CD8-positive, alpha-beta memory T cell (primary cell): ENCODE results near the gene FAM163B. TPM values are rescaled to one million over a fixed set of nuclear protein-coding genes. Genes with fewer than 3 reads are reported as not detected.

Source experiments
- CTCF ChIA-PET: fragments of 350-600 bp; sonication (Branson Sonifier 250); formaldehyde crosslinking; loops from one replicate; lab custom pipeline; 2021; ENCODE audit warnings: antibody characterized with exemption; lab: Charles Lee
- POLR2A ChIA-PET: fragments of 350-600 bp; sonication (Branson Sonifier 250); formaldehyde crosslinking; loops from one replicate; lab custom pipeline; 2021; ENCODE audit warnings: antibody characterized with exemption; lab: Charles Lee
- DNase-seq, 5 donors: peaks; one replicate each; pipeline versions ENCODE4 v3.0.0 to v3.0.0-alpha.2; 2020 to 2022; ENCODE audit warnings: mixed read lengths in 1 of 5
- H3K27ac ChIP-seq: one replicate; pipeline ENCODE4 v1.7.0; 2013; ENCODE audit warnings: low read depth, mild to moderate bottlenecking, low read length, moderate library complexity
- H3K27me3 ChIP-seq: 2 replicates; pipeline ENCODE4 v1.7.0; 2013; ENCODE audit warnings: low read length, mild to moderate bottlenecking; ENCODE audit not compliant: insufficient read depth, poor library complexity, severe bottlenecking
- H3K36me3 ChIP-seq: 2 replicates; pipeline ENCODE4 v1.7.0; 2013; ENCODE audit warnings: mild to moderate bottlenecking, low read length, moderate library complexity; ENCODE audit not compliant: insufficient read depth
- H3K4me1 ChIP-seq: 2 replicates; pipeline ENCODE4 v1.7.0; 2013; ENCODE audit warnings: mild to moderate bottlenecking, low read length, moderate library complexity; ENCODE audit not compliant: insufficient read depth
- H3K4me3 ChIP-seq: 2 replicates; pipeline ENCODE4 v1.7.0; 2013; ENCODE audit warnings: mild to moderate bottlenecking, low read length
- H3K9me3 ChIP-seq: 2 replicates; pipeline ENCODE4 v1.7.0; 2013; ENCODE audit warnings: mild to moderate bottlenecking, low read length
- H3K27ac Mint-ChIP-seq, 8 donors: one replicate each; pipeline ENCODE4 v1.8.0; 2020 to 2021; ENCODE audit warnings: mixed read lengths in 8 of 8, mild to moderate bottlenecking in 6 of 8, inconsistent platforms in 3 of 8, moderate library complexity in 3 of 8
- H3K27me3 Mint-ChIP-seq, 2 donors: one replicate each; pipeline ENCODE4 v1.8.0; 2020 to 2021; ENCODE audit warnings: mixed read lengths in 2 of 2, mild to moderate bottlenecking in 1 of 2, moderate library complexity in 1 of 2
- H3K36me3 Mint-ChIP-seq, 3 donors: one replicate each; pipeline ENCODE4 v1.8.0; 2020 to 2021; ENCODE audit warnings: mixed read lengths in 3 of 3, inconsistent platforms in 1 of 3, mild to moderate bottlenecking in 1 of 3
- H3K4me1 Mint-ChIP-seq, 3 donors: one replicate each; pipeline ENCODE4 v1.8.0; 2020 to 2021; ENCODE audit warnings: mixed read lengths in 3 of 3, inconsistent platforms in 1 of 3, mild to moderate bottlenecking in 1 of 3
- H3K4me3 Mint-ChIP-seq, 7 donors: one replicate each; pipeline ENCODE4 v1.8.0; 2020 to 2021; ENCODE audit warnings: mixed read lengths in 7 of 7, mild to moderate bottlenecking in 6 of 7, moderate library complexity in 4 of 7, inconsistent platforms in 2 of 7
- H3K9me3 Mint-ChIP-seq, 5 donors: one replicate each; pipeline ENCODE4 v1.8.0; 2020 to 2022; ENCODE audit warnings: mixed read lengths in 5 of 5, mild to moderate bottlenecking in 3 of 5, moderate library complexity in 2 of 5, inconsistent platforms in 1 of 5
- polyA plus RNA-seq: library from polyadenylated mRNA; unstranded; fragments of 300-500 nt; fragmentation: Illumina TruSeq; gene quantifications from one replicate; pipeline ENCODE4 v1.2.3, GENCODE V29; 2021
- total RNA-seq, 2 experiments: library from RNA; stranded (reverse); gene quantifications; one replicate each; pipeline ENCODE4 v1.2.3, GENCODE V29; 2021

The FAM163B gene
- total and polyA plus RNA-seq, 3 experiments from 2014 or later, result not detected

DNA sequence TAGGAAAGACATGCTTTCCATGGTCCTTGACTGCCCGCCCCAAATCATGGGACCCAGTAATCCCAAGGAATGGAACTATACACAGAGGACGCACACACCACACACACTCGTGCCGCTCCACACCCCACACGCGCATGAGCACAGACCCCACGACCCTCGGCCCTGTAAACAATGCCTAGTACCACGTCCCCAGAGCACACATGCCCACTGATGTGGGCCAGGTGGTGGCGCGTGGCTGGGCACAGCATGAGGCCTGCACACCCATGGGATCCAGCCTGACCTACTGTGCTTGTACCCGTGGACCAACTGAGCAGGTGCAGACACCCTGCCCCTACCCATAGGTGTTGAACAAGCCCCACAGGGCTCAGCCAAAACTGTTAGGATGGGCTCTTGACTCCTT is 27.7 kb upstream of the FAM163B start:
- ChIA-PET POLR2A (no interaction called here), CTCF (no interaction called here)
- Mint-ChIP-seq H3K9me3 (no peaks in the 10 kb centered on the region), H3K36me3 (no peaks in the 10 kb centered on the region), H3K4me3 (no peak overlapping the region), H3K27me3 (peaks cover 4 to 8% of the 10 kb centered on the region in 2 donors), H3K27ac (peak overlapping the region in 1 of 8 donors; percentile 55), H3K4me1 (no peaks in the 10 kb centered on the region)
- Histone ChIP-seq H3K36me3 (no peaks in the 10 kb centered on the region), H3K27me3 (no peaks in the 10 kb centered on the region), H3K4me3 (no peak overlapping the region), H3K4me1 (no peaks in the 10 kb centered on the region), H3K9me3 (no peaks in the 10 kb centered on the region), H3K27ac (no peak overlapping the region)
- no peak for DNase-seq

DNA sequence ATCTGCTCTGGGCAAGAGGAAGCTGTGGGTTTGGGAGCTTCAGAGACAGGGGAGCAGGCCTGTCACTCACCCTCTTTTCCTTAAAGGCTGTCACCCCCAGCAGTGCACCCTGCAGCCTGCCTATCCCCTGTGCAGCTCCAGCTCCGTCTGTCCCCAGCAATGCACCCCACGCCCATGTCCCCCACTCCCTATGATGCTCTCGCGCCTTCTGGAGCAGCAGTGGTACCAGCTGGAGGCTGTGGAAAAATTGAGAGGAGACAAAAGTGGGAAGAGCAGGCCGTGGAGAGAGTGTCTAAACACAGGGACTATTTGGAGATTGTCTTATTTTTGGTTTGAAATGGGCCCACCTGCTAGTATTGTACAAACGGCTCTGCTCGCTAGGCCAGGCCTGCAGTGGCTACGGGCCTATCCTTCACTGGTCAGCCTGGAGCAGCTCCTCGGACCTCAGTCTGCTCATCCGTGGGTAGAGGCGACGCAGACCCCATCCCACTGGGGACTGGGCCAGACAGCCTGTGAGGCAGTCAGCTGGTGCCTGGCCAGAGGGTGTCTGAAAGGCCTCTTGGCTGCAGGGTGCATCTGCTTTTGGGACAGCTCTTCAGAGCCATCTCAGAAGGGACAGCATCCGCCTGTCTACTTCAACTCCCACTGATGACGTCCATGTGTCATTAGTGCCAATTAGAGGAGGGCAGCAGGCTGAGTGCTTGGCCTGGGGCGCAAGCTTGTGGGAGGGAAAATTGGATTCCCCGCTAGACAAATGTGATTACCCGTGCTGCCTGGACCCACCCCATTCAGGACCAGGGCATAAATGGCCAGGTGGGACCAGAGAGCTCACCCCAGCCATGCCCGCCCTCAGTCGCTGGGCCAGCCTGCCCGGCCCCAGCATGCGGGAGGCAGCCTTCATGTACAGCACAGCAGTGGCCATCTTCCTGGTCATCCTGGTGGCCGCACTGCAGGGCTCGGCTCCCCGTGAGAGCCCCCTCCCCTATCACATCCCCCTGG is 26.6 kb upstream of the FAM163B start, which contains the start of gene DBH:
TSS of gene DBH (plus strand) at position 831 of the 999 bp plus-strand sequence. CDS start at position 840, 9 bp downstream.
- Histone ChIP-seq H3K27me3 (no peaks in the 10 kb centered on the region), H3K27ac (no peak within 1 kb of the TSS), H3K9me3 (no peaks in the 10 kb centered on the region), H3K36me3 (no peaks in the 10 kb centered on the region), H3K4me3 (no peak within 1 kb of the TSS), H3K4me1 (no peaks in the 10 kb centered on the region)
- POLR2A ChIA-PET, result no interaction called here
- Mint-ChIP-seq H3K36me3 (no peaks in the 10 kb centered on the region), H3K27ac (peak within 1 kb of the TSS in 2 of 8 donors; percentile 55 to 92), H3K4me3 (no peak within 1 kb of the TSS), H3K27me3 (peaks cover 4 to 8% of the 10 kb centered on the region in 2 donors), H3K9me3 (no peaks in the 10 kb centered on the region), H3K4me1 (no peaks in the 10 kb centered on the region)
- no peak for DNase-seq
- CTCF ChIA-PET, result no interaction called here

DNA sequence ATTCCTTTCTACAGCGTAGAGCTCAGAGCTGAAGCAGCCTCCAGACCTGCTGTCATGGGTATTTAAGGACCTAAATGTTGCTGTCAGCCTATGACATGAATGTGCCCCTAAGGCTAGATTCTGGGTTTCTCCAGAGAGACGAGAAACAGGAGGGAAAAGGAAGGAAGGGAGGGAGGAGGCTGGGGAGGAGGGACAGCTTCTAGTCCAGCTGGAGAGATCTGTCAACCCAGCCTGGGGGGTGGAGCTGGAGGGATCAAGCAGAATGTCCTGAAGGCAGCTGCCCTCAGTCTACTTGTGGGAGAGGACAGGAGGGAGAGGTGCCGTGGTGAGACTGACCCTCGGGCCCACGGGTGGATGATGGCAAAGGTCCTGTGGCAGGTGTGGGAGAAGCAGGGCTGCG is 25.9 kb upstream of the FAM163B start:
- ChIA-PET POLR2A (no interaction called here), CTCF (no interaction called here)
- no peak for DNase-seq
- no peaks in the 10 kb centered on the region for H3K27me3 ChIP-seq
- H3K27ac ChIP-seq, result no peak overlapping the region
- peaks cover 4 to 5% of the 10 kb centered on the region in 2 donors for H3K27me3 Mint-ChIP-seq
- no peaks in the 10 kb centered on the region for H3K9me3 ChIP-seq
- H3K9me3 Mint-ChIP-seq, result no peaks in the 10 kb centered on the region
- no peak overlapping the region for H3K4me3 Mint-ChIP-seq
- no peaks in the 10 kb centered on the region for H3K36me3 Mint-ChIP-seq
- no peaks in the 10 kb centered on the region for H3K4me1 ChIP-seq
- H3K4me1 Mint-ChIP-seq, result no peaks in the 10 kb centered on the region
- H3K36me3 ChIP-seq, result no peaks in the 10 kb centered on the region
- no peak overlapping the region for H3K4me3 ChIP-seq
- no peak overlapping the region for H3K27ac Mint-ChIP-seq

DNA sequence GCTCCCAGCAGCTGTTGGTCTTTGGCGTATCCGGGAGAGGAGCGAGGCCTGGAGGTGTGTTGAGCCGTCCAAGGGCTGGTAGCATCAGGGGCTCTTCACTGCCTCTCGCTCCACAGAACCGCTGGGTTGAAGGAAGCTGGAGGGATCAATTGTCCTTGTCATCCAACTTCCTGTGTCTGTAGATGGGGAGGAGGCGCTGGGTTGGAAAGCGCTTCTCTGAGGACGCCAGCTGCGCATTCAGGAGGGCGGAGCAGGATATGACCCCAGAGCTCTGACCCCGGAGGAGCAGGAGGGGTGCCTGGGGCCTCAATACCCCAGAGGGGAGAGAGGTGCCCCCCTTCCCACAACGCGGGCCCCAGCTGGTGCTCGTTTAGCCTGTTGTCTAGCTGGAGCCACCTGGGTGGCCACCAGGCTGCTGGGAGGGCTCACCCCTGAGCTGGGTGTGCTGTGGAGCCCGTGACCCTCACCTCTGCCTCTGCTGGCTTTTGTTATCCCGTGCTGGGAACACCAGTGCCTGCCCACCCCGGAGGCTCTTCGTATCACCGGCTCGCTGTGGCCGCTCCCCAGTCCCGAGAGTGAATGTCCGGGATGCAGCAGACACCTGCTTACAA is 25.0 kb upstream of the FAM163B start:
- H3K27me3 ChIP-seq, result no peaks in the 10 kb centered on the region
- POLR2A ChIA-PET, result no interaction called here

DNA sequence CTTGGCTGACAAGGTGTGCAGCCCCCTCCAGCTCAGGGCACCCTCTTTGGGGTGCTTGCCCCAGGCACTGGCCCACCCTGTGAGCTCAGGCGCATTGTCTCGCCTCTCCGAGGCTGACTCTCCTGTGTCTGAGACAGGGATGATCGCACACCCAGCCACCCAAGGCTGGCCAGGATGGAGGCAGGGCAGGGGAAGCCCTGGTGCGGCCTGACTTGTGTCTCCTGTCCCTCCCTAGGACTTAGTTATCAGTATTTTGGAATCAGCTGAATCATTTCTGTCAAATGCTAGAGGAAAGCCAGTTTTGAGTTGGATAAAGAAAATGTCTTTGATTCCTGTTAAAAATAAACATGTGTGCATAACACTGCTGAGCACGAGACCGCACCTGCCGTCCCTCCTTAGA is 24.5 kb upstream of the FAM163B start:
- Histone ChIP-seq H3K36me3 (no peaks in the 10 kb centered on the region), H3K9me3 (no peaks in the 10 kb centered on the region), H3K4me3 (no peak overlapping the region), H3K27ac (no peak overlapping the region), H3K27me3 (no peaks in the 10 kb centered on the region), H3K4me1 (no peaks in the 10 kb centered on the region)
- DNase-seq, result no peak
- no peak overlapping the region for H3K4me3 Mint-ChIP-seq
- ChIA-PET CTCF (no interaction called here), POLR2A (no interaction called here)
- no peaks in the 10 kb centered on the region for H3K36me3 Mint-ChIP-seq
- peaks cover 4 to 5% of the 10 kb centered on the region in 2 donors for H3K27me3 Mint-ChIP-seq
- H3K4me1 Mint-ChIP-seq, result no peaks in the 10 kb centered on the region
- H3K27ac Mint-ChIP-seq, result no peak overlapping the region
- no peaks in the 10 kb centered on the region for H3K9me3 Mint-ChIP-seq

More for the DNA sequence above, 25.0 kb upstream of the FAM163B start:
- Mint-ChIP-seq H3K4me3 (no peak overlapping the region), H3K36me3 (no peaks in the 10 kb centered on the region), H3K4me1 (no peaks in the 10 kb centered on the region), H3K9me3 (no peaks in the 10 kb centered on the region), H3K27me3 (peaks cover 4 to 5% of the 10 kb centered on the region in 2 donors), H3K27ac (peak overlapping the region in 1 of 8 donors; percentile 60)
- Histone ChIP-seq H3K27ac (no peak overlapping the region), H3K9me3 (no peaks in the 10 kb centered on the region), H3K4me3 (no peak overlapping the region), H3K36me3 (no peaks in the 10 kb centered on the region), H3K4me1 (no peaks in the 10 kb centered on the region)
- no peak for DNase-seq
- CTCF ChIA-PET, result no interaction called here

DNA sequence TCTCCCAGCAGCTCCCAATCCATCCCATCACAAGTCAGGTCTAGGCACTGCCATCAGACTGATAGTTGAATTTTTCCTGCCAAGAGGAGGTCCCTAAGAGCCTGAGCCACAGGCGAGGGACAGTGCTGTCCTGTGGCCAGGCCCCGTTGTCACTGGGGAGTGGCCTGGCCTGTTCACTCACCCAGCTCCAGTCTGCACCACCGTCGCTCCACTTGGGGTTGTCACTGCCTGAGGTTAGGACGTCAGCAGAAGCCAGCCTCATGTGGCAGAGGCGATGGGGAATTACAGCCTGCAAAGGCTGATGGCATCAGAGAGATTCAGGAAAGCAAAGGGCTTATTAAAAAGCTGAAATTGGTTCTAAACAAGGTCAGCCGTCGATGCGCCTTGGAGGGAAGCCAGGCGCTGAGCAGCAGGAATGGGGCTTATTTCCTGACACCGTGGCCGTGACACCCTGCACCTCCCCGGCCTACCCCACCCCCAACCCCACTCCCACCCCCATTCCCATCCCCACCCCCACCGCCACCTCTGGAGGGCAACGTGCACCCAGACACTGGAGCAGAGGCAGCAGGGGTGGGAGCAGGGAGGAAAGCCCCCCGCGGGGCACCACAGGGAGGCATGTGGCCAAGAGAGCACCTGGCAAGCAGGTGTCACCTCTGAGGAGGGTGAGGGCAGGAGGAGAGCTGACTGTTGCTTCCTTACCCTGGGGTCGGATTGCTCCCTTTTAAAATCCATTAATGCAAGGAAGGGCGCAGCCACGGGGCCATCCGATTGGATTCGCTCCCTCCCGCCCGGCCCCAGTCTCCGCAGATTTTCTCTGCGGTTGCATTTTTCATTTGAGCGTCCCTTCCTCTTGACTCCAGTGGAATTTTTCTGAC is 23.9 kb upstream of the FAM163B start:
- no peak overlapping the region for H3K27ac Mint-ChIP-seq
- H3K4me3 Mint-ChIP-seq, result no peak overlapping the region
- no peak overlapping the region for H3K27ac ChIP-seq
- ChIA-PET CTCF (no interaction called here), POLR2A (no interaction called here)
- no peaks in the 10 kb centered on the region for H3K4me1 Mint-ChIP-seq
- no peak overlapping the region for H3K4me3 ChIP-seq
- H3K9me3 Mint-ChIP-seq, result no peaks in the 10 kb centered on the region
- H3K36me3 Mint-ChIP-seq, result no peaks in the 10 kb centered on the region
- H3K27me3 Mint-ChIP-seq, result peaks cover 4 to 5% of the 10 kb centered on the region in 2 donors
- H3K4me1 ChIP-seq, result no peaks in the 10 kb centered on the region
- H3K9me3 ChIP-seq, result no peaks in the 10 kb centered on the region
- no peaks in the 10 kb centered on the region for H3K27me3 ChIP-seq
- H3K36me3 ChIP-seq, result no peaks in the 10 kb centered on the region
- no peak for DNase-seq

DNA sequence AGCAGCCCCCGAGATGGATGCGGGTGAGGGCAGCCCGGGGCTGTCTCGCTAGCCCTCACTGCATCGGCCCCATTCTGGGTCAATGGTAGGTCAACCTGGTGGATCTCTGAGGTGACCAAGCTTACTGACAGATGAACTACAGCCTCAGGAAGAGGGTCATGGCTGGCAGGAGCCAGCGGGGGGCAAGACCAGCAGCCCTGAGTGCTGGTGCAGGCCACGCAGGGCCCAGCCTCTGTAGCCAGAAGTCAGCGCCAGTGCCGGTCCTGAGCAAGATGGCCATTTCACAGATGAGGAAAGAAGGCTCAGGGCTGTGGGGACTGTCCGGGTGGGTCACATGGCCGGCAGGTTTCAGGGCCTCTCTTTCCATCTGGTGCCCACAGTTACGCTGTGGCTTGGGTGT is 21.9 kb upstream of the FAM163B start:
- H3K36me3 ChIP-seq, result no peaks in the 10 kb centered on the region
- Mint-ChIP-seq H3K9me3 (peaks cover 0 to 7% (median 5%) of the 10 kb centered on the region in 5 donors), H3K4me1 (no peaks in the 10 kb centered on the region), H3K36me3 (peaks cover 0 to 4% (median 0%) of the 10 kb centered on the region in 3 donors), H3K4me3 (no peak overlapping the region), H3K27ac (no peak overlapping the region), H3K27me3 (peaks cover 4 to 7% of the 10 kb centered on the region in 2 donors)
- no peak overlapping the region for H3K4me3 ChIP-seq
- ChIA-PET POLR2A (no interaction called here), CTCF (no interaction called here)
- no peak for DNase-seq
- H3K27me3 ChIP-seq, result no peaks in the 10 kb centered on the region
- H3K4me1 ChIP-seq, result no peaks in the 10 kb centered on the region
- H3K27ac ChIP-seq, result no peak overlapping the region
- H3K9me3 ChIP-seq, result no peaks in the 10 kb centered on the region
